Measurements from ENCODE around the gene BPIFB3. TPM values are rescaled to one million over a fixed set of nuclear protein-coding genes. Genes with fewer than 3 reads are reported as not detected.
"Not testable (repeated sequence)": the region's sequence is repeated elsewhere in the genome, so short reads cannot be mapped to it uniquely, and the experiment has no call there.

The BPIFB3 gene
- total RNA-seq, 1 experiment from 2014 or later: 0.26 TPM

DNA sequence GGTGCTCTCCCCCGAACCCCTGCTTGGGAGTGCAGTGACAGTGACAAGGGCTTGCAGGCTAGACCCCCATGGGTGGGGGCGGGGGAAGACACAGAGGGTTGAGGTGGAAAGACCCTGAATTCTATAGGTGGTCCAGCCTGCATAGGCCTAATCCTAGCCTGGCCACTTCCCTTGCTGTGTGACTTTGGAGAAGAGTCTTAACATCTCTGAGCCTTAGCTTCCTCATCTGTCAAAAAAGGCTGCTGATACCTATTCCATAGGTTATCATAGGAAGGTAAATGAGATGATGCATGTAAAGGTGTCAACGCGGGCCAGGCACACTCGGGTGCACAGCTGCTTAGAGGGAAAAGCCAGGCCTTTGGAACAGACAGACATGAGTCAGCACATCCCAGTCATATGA, 41.5 kb downstream of the BPIFB3 start:
- no peaks in the 10 kb centered on the region for H3K4me1 ChIP-seq
- no peaks in the 10 kb centered on the region for H3K36me3 ChIP-seq
- H3K27me3 ChIP-seq: no peaks in the 10 kb centered on the region
- no peaks in the 10 kb centered on the region for H3K9me3 ChIP-seq (replicated peaks)
- H3K4me3 ChIP-seq: no peak overlapping the region
- H3K27ac ChIP-seq: no peak overlapping the region
- no peak for DNase-seq

GRCh38 chr20:33095902-33096584, 42.3 kb downstream of the BPIFB3 start:
- not testable (repeated sequence) for H3K4me3 ChIP-seq; H3K27ac ChIP-seq; H3K4me1 ChIP-seq; H3K36me3 ChIP-seq; H3K27me3 ChIP-seq; H3K9me3 ChIP-seq (replicated peaks)
- DNase-seq: peak; percentile 78 to 94

DNA sequence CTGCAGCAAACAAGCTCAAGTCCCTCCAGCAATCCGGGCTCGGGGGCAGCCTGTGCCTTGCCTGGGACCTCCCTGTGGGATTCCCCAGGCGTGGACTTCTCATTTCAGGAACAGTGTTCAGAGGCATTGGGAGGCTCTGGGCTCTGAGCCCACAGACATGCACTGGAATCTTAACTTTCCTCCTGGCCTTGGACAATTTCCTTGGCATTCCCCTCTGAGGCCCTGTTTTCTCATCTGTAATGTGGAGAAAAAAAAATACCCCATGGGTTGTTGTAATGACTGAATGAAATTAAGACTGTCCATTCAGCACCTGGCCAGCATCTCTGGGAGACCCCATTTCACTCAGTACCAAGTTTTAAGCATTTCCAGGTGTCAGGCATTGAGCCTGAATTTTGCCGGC, 43.3 kb downstream of the BPIFB3 start:
- Histone ChIP-seq H3K36me3 (no peaks in the 10 kb centered on the region), H3K4me1 (no peaks in the 10 kb centered on the region), H3K27me3 (no peaks in the 10 kb centered on the region), H3K27ac (no peak overlapping the region), H3K9me3 (replicated peaks) (no peaks in the 10 kb centered on the region), H3K4me3 (no peak overlapping the region)
- DNase-seq: no peak

DNA sequence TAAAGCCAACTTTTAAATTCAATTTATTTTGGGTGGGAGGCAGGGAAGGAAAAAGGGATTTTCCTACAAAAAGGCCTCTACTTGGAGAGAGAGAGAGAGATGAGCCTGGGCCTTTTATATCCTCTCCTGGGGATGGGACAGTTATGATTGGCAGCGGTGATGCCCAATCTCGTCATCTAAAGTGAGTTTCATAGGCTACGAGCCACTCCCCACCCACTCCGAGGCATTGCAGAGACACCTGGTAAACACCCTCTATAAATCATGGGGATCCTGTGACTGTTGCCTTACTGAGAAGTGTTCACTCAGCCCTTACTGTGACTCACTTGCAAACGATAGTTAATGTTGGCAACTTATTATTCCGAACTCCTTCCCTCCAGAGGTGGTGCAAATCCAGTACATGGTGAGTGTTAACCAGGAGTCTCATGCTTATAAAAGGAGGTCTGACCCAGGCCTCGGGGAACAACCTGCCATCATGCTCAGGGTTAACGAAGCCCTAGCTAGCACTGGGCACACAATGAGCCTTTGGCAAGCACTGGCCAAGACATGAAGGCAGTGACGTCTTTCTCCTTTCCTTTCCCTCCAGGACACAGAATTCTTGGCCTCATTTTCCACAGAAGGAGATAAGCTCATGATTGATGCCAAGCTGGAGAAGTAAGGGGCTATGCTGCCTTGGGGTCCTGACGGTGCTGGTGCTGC, 46.3 kb downstream of the BPIFB3 start:
- Histone ChIP-seq H3K36me3 (no peaks in the 10 kb centered on the region), H3K4me1 (no peaks in the 10 kb centered on the region), H3K9me3 (replicated peaks) (no peaks in the 10 kb centered on the region), H3K27ac (no peak overlapping the region), H3K4me3 (no peak overlapping the region), H3K27me3 (no peaks in the 10 kb centered on the region; the same call in 1 of the 2 replicates)
- no peak for DNase-seq

DNA sequence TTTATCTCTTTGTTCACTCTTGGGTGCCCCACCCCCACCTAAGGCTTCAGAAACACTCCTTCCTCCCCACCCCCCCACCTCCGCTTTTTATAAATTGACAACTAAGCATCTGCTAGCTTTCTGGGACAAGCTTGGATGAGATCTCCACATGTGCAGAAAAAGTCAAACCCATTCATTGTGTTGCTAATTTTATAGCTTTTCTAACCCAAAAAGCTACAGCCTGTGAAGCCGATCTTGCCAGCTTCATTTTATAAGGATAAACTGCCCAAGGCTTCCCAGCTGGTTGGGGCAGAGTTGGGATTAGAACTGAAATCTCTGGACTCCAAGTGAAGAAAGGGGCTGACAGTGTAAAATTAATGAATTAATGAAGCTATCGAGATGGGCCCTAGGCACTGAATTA, 49.9 kb downstream of the BPIFB3 start:
- Histone ChIP-seq H3K27ac (no peak overlapping the region), H3K4me3 (no peak overlapping the region), H3K9me3 (replicated peaks) (no peaks in the 10 kb centered on the region), H3K27me3 (no peaks in the 10 kb centered on the region; the same call in 1 of the 2 replicates), H3K4me1 (no peaks in the 10 kb centered on the region), H3K36me3 (no peaks in the 10 kb centered on the region)
- no peak for DNase-seq

DNA sequence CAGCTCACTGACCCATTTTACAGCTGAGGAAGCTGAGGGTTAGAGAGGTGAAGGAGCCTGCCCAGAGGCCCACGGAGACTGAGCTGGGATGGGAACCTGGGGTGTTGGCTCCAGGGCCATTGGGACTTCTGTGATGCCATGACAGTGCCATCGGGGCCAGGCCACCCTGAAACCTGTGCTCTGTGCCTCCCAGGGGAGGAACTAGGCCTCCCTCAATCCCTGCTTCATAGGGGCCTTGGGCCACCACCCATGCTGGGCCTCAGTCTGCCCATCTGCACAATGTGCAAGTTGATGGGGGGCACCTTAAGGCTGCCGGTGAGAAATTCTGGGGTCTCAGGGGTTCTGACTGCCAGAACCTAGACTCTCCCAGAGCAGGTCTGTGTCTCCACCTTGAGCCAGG, 50.6 kb downstream of the BPIFB3 start:
- Histone ChIP-seq H3K27ac (no peak overlapping the region), H3K36me3 (no peaks in the 10 kb centered on the region)
- DNase-seq: no peak

DNA sequence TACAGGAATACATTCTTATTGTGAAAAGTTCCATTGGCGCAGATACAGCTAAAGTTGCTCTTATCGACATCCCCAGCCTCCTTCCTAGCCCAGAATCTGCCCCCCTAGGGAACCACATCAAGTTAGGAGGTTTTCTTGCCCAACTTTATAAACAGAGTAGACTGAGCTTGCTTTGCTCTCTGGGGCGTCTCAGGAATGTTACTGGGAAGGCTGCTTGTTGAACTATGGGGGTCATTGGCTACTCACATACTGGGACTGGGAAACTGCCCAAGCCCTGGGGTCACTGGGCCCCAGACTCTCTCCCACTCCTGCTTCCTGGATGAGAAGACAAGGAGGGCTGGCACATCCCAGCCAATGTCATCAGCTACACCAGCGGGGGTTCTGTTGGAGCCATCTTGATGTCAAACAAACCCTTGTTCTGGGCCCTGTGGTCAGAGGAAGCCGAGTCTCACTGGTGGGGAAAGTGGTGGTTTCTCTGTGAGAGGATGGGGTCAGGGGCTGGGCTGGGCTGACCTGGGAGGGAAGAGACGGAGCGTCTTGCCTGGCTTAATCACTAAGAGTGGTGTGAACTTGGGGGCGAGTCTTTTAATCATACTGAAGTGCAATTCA, 51.7 kb downstream of the BPIFB3 start:
- H3K27me3 ChIP-seq: no peaks in the 10 kb centered on the region; the same call in 1 of the 2 replicates
- H3K36me3 ChIP-seq: no peaks in the 10 kb centered on the region
- H3K4me3 ChIP-seq: no peak overlapping the region
- no peaks in the 10 kb centered on the region for H3K9me3 ChIP-seq (replicated peaks)
- H3K4me1 ChIP-seq: no peaks in the 10 kb centered on the region
- no peak for DNase-seq
- H3K27ac ChIP-seq: no peak overlapping the region

More for the DNA sequence above, 50.6 kb downstream of the BPIFB3 start:
- H3K27me3 ChIP-seq: no peaks in the 10 kb centered on the region; the same call in 1 of the 2 replicates
- H3K4me3 ChIP-seq: no peak overlapping the region
- no peaks in the 10 kb centered on the region for H3K4me1 ChIP-seq
- no peaks in the 10 kb centered on the region for H3K9me3 ChIP-seq (replicated peaks)

DNA sequence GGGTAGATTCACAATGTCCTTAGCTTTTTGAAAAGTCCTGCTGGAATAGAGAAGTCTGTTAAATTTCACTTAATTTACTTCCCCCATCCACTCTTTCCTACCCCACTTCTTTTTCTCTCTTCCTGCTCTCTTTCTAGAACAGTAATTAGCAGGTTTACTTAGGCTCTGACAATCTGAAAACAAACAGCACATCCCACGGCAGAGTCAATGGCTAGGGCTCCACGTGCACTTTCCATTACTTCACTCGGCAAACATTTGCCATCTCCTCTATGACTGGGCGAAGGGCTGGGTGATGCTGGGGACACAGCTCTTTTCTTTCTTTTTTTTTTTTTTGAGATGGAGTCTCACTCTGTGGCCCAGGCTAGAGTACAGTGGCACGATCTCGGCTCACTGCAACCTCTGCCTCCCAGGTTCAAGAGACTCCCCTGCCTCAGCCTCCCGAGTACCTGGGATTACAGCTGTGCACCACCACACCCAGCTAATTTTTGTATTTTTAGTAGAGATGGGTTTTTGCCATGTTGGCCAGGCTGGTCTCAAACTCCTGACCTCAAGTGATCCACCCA, 52.4 kb downstream of the BPIFB3 start:
- not testable (repeated sequence) for H3K9me3 ChIP-seq (replicated peaks); DNase-seq; H3K27me3 ChIP-seq; H3K27ac ChIP-seq; H3K4me3 ChIP-seq; H3K36me3 ChIP-seq; H3K4me1 ChIP-seq

DNA sequence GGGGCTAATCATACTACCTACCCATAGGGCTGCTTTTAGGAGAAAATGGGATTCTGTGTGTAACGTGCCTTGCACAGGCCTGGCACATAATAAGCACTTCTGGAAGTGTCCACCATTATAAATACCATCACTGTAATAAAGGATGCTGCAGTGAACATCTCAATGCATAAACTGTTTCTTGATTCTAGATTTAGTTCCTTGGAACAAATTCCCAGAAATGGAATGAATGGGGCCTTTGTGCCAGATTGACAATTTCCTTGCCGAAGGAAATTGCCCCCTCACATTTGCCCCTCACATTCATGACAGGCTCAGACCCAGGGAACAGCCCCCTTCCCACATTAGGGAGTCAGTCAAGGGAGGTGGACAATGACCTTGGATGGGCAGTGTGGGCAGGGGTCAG, 55.0 kb downstream of the BPIFB3 start:
- Histone ChIP-seq H3K4me1 (no peaks in the 10 kb centered on the region), H3K9me3 (replicated peaks) (peaks cover 1% of the 10 kb centered on the region; the same call in 1 of the 2 replicates), H3K27me3 (no peaks in the 10 kb centered on the region), H3K4me3 (no peak overlapping the region), H3K36me3 (no peaks in the 10 kb centered on the region), H3K27ac (no peak overlapping the region)
- DNase-seq: no peak

DNA sequence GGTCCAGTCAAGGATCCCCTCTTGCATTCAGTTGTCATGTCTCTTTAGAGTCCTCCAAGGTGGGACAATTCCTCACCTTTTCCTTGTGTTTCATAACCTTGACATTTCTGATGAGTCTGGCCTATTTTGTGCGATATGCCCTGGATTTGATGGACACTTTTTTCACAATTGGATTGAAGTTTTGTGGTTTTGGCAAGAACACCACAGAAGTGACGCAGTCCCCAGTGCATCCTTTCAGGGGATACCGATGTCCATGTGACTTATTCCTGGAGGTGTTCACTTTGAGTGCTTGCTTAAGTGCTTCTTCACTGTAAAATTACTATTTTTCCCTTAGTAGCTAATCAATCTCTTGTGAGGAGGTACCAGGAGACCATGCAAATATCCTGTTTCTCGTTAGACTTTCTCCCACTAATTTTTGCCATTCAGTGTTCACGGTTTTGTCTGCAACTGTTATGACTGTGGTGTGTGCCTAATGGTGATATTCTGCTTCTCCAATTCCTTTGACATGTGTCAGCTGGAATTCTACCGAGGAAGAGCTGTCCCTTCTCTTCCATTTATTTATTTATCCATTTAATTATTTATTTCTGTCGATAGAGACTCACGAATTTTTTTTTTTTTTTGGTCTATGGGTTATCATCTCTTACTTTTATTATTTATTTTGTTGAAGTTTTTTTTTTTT, 56.6 kb downstream of the BPIFB3 start:
- Histone ChIP-seq H3K4me1 (no peaks in the 10 kb centered on the region), H3K36me3 (no peaks in the 10 kb centered on the region), H3K4me3 (no peak overlapping the region), H3K27me3 (peaks cover 3% of the 10 kb centered on the region; the same call in 1 of the 2 replicates), H3K9me3 (replicated peaks) (peaks cover 4% of the 10 kb centered on the region; the same call in 1 of the 2 replicates), H3K27ac (no peak overlapping the region)
- no peak for DNase-seq

GRCh38 chr20:33111306-33111705, 57.6 kb downstream of the BPIFB3 start:
- no peaks in the 10 kb centered on the region for H3K4me1 ChIP-seq

GRCh38 chr20:33112547-33113386, 59.1 kb downstream of the BPIFB3 start:
- Histone ChIP-seq H3K4me3 (no peak overlapping the region), H3K4me1 (no peaks in the 10 kb centered on the region), H3K27ac (no peak overlapping the region), H3K36me3 (no peaks in the 10 kb centered on the region), H3K9me3 (replicated peaks) (peaks cover 4% of the 10 kb centered on the region; the same call in 1 of the 2 replicates), H3K27me3 (peaks cover 3% of the 10 kb centered on the region; the same call in 1 of the 2 replicates)
- DNase-seq: no peak

More at GRCh38 chr20:33111306-33111705, 57.6 kb downstream of the BPIFB3 start:
- H3K4me3 ChIP-seq: no peak overlapping the region
- peaks cover 3% of the 10 kb centered on the region; the same call in 1 of the 2 replicates for H3K27me3 ChIP-seq
- DNase-seq: no peak
- no peaks in the 10 kb centered on the region for H3K36me3 ChIP-seq
- H3K9me3 ChIP-seq (replicated peaks): peaks cover 4% of the 10 kb centered on the region; the same call in 1 of the 2 replicates
- no peak overlapping the region for H3K27ac ChIP-seq

DNA sequence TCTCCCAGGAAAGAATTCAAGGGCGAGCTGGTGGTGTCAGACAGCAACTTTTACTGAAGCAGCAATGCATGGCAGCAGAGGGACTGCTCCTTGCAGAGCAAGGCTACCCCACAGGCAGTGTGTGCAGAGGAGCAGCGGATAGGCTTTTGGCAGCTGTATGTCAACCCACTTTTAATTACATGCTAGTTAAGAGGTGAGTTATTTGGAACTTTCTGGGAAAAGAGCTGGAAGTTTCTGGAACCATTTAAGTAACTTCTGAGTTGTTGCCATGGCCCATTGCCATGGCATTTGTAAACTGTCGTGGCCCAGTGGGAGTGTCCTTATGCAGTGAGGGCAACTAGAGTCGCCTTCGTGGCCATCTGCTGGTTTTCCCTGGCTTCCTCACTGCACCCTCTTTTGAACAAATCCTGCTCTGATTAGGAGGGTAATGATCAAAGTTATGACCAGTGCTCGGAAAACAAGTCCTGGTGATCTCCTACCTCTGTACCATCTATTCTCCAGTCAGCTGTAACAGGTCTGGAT, 59.7 kb downstream of the BPIFB3 start:
- no peaks in the 10 kb centered on the region for H3K4me1 ChIP-seq
- H3K4me3 ChIP-seq: no peak overlapping the region
- H3K27me3 ChIP-seq: peaks cover 3% of the 10 kb centered on the region; the same call in 1 of the 2 replicates
- DNase-seq: no peak
- H3K9me3 ChIP-seq (replicated peaks): peaks cover 4% of the 10 kb centered on the region; the same call in 1 of the 2 replicates
- H3K27ac ChIP-seq: no peak overlapping the region
- no peaks in the 10 kb centered on the region for H3K36me3 ChIP-seq

DNA sequence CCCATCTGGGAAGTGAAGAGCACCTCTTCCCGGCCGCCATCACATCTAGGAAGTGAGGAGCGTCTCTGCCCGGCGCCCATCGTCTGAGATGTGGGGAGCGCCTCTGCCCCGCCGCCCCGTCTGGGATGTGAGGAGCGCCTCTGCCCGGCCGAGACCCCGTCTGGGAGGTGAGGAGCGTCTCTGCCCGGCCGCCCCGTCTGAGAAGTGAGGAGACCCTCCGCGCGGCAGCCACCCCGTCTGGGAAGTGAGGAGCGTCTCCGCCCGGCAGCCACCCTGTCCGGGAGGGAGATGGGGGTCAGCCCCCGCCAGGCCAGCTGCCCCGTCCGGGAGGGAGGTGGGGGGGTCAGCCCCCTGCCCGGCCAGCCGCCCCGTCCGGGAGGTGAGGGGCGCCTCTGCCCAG, 61.8 kb downstream of the BPIFB3 start:
- not testable (repeated sequence) for H3K36me3 ChIP-seq; H3K4me1 ChIP-seq; H3K27ac ChIP-seq; H3K27me3 ChIP-seq; H3K9me3 ChIP-seq (replicated peaks); DNase-seq; H3K4me3 ChIP-seq

Data from SJCRH30 (cell line).